Right lobe of liver (tissue), 6 donors: ENCODE results near the gene ALCAM. TPM values are rescaled to one million over a fixed set of nuclear protein-coding genes. Genes with fewer than 3 reads are reported as not detected.

ENCODE experiments used
- ATAC-seq, 4 donors: fragments of 200-7000 bp; cut with Tn5 transposase; one replicate each; pipeline ENCODE4 v1.9.1; 2020; ENCODE audit warnings: mild to moderate bottlenecking in 4 of 4, moderate library complexity in 4 of 4
- DNase-seq, 3 donors: peaks; one replicate each; pipeline ENCODE4 v3.0.0-alpha.2; 2020
- H3K27ac ChIP-seq, 3 donors: fragments of 200-600 bp; one replicate each; pipeline ENCODE4 v1.8.0; 2022
- H3K27me3 ChIP-seq, 2 donors: fragments of 200-600 bp; one replicate each; pipeline ENCODE4 v1.8.0; 2022
- H3K36me3 ChIP-seq, 4 donors: fragments of 200-600 bp; sonication (generic) in 1 of 4; one replicate each; pipeline versions ENCODE4 v1.5.1 to v1.8.0; 2017 to 2022; ENCODE audit warnings: control low read depth in 1 of 4
- H3K4me1 ChIP-seq, 4 donors: fragments of 200-600 bp; sonication (generic) in 1 of 4; one replicate each; pipeline versions ENCODE4 v1.5.1 to v1.8.0; 2017 to 2022; ENCODE audit warnings: control low read depth in 1 of 4
- H3K4me3 ChIP-seq, 3 donors: fragments of 200-600 bp; one replicate each; pipeline ENCODE4 v1.8.0; 2022
- H3K9me3 ChIP-seq, 4 donors: fragments of 200-600 bp; sonication (generic) in 1 of 4; one replicate each; pipeline versions ENCODE4 v1.5.1 to v1.8.0; 2017 to 2022; ENCODE audit warnings: control low read depth in 1 of 4
- POLR2A ChIP-seq: fragments of 450-650 bp; IDR thresholded peaks from one replicate; pipeline ENCODE4 v1.6.1; 2017; ENCODE audit warnings: antibody characterized with exemption, mild to moderate bottlenecking
- WGBS: methylation state at CpG from one replicate; pipeline ENCODE4 v1.1.6; 2018; ENCODE audit warnings: low coverage, low lambda C conversion rate; ENCODE audit not compliant: insufficient coverage; ENCODE audit errors: missing lambda C conversion rate; 5-methylcytosine and 5-hydroxymethylcytosine counted together
- intact Hi-C, 2 donors: fragments of 100-400 bp; cut with DNase I; formaldehyde crosslinking; loops; one replicate each; pipeline versions ENCODE4 v1.11.2 to v1.14.1; 2022
- total RNA-seq, 6 experiments: library from RNA; depleted of rRNA in 2 of 6; stranded (reverse); fragments of >200 nt in 2 of 6; fragmentation: NEBNext Ultra II Directional in 3 of 6; extraction: Animal tissue kit (Norgen Biotek cat#: 25700) in 3 of 6; gene quantifications; one replicate each; pipeline versions ENCODE4 v1.1.0 to v1.2.4, GENCODE V29; 2016 to 2023
- TF ChIP-seq, protein P1 (sequence below), 4 donors: fragments of 200-600 bp in 3 of 4; fragments of 450-650 bp in 1 of 4; IDR thresholded peaks; one replicate each; pipeline versions ENCODE4 v1.5.1 to v1.8.0; 2016 to 2022; ENCODE audit warnings: antibody characterized with exemption in 4 of 4, mild to moderate bottlenecking in 2 of 4
- donor health status: DM: no; HTN: yes; CAD: no.
- donor health status: DM: no; HTN: no; CAD: no.
- donor health status: DM: no; HTN: no; CAD: no.
- donor health status: DM: no; HTN: yes; CAD: no.
- donor health status: DM: no; HTN: yes; CAD: no.

The ALCAM gene
- total RNA-seq, 6 experiments from 2014 or later = 21.9 to 43.4 (median 34.5) TPM

- Histone ChIP-seq H3K9me3 (no peaks in the 10 kb centered on the region), H3K4me3 (no peak overlapping the region)
Observed at GRCh38 chr3:105334138-105334882, 32.4 kb upstream of the ALCAM start.

GRCh38 chr3:105339946-105340345 lies 26.8 kb upstream of the ALCAM start:
- Histone ChIP-seq H3K27me3 (no peaks in the 10 kb centered on the region), H3K4me1 (no peaks in the 10 kb centered on the region), H3K4me3 (no peak overlapping the region), H3K27ac (no peak overlapping the region), H3K9me3 (no peaks in the 10 kb centered on the region), H3K36me3 (no peaks in the 10 kb centered on the region)
- TF ChIP-seq POLR2A = no peak
- TF ChIP-seq, protein P1, sequence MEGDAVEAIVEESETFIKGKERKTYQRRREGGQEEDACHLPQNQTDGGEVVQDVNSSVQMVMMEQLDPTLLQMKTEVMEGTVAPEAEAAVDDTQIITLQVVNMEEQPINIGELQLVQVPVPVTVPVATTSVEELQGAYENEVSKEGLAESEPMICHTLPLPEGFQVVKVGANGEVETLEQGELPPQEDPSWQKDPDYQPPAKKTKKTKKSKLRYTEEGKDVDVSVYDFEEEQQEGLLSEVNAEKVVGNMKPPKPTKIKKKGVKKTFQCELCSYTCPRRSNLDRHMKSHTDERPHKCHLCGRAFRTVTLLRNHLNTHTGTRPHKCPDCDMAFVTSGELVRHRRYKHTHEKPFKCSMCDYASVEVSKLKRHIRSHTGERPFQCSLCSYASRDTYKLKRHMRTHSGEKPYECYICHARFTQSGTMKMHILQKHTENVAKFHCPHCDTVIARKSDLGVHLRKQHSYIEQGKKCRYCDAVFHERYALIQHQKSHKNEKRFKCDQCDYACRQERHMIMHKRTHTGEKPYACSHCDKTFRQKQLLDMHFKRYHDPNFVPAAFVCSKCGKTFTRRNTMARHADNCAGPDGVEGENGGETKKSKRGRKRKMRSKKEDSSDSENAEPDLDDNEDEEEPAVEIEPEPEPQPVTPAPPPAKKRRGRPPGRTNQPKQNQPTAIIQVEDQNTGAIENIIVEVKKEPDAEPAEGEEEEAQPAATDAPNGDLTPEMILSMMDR (IDR thresholded peaks at IDR 0.05) = no peak
- intact Hi-C loops = no loop called here
- DNase-seq (no peak), ATAC-seq (no peak)
- WGBS = 42% methylated on average over 1 of the region's 1 CpG

More at GRCh38 chr3:105334138-105334882, 32.4 kb upstream of the ALCAM start:
- intact Hi-C loops = no loop called here
- TF ChIP-seq, protein P1 (IDR thresholded peaks at IDR 0.05) = no peak
- TF ChIP-seq POLR2A = no peak
- 62% methylated on average over 1 of the region's 1 CpG for WGBS
- Histone ChIP-seq H3K27me3 (no peaks in the 10 kb centered on the region), H3K36me3 (no peaks in the 10 kb centered on the region), H3K4me1 (no peaks in the 10 kb centered on the region), H3K27ac (no peak overlapping the region)
- DNase-seq (no peak), ATAC-seq (no peak)

DNA sequence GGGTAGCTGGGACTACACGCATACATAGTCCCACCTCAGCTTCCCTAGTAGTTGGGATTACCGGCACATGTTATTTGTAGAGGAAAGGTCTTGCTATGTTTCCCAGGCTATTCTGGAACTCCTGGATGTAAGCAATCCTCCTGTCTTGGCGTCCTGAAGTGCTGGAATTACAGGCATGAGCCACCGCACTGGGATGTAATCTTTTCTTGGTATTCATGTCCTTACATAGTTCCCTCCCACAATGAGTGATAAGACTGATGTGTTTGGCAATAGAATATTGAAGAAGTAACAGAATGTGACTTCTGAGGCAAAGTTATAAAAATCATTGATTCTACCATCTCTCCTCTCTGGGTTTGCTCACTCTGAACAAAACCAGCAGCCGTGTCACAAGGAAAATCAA lies 22.7 kb upstream of the ALCAM start:
- WGBS = 70% methylated on average over 5 of the region's 5 CpGs
- Histone ChIP-seq H3K4me1 (no peaks in the 10 kb centered on the region), H3K36me3 (no peaks in the 10 kb centered on the region), H3K27ac (no peak overlapping the region), H3K27me3 (no peaks in the 10 kb centered on the region), H3K9me3 (no peaks in the 10 kb centered on the region), H3K4me3 (no peak overlapping the region)
- ATAC-seq (no peak), DNase-seq (no peak)
- TF ChIP-seq POLR2A = no peak
- TF ChIP-seq, protein P1 (IDR thresholded peaks at IDR 0.05) = no peak
- intact Hi-C loops = no loop called here

- no peak for TF ChIP-seq POLR2A
- TF ChIP-seq, protein P1 (IDR thresholded peaks at IDR 0.05) = no peak
- no peaks in the 10 kb centered on the region for H3K9me3 ChIP-seq
- no peaks in the 10 kb centered on the region for H3K36me3 ChIP-seq
- DNase-seq (no peak), ATAC-seq (no peak)
- H3K27ac ChIP-seq = no peak overlapping the region
- H3K4me3 ChIP-seq = no peak overlapping the region
- no peaks in the 10 kb centered on the region for H3K27me3 ChIP-seq
- intact Hi-C loops = no loop called here
- no peaks in the 10 kb centered on the region for H3K4me1 ChIP-seq
- WGBS = 71% methylated on average over 1 of the region's 5 CpGs
Observed at GRCh38 chr3:105345156-105345555, 21.6 kb upstream of the ALCAM start.
